Heart left ventricle (tissue), 13 donors: Measurements from ENCODE around the gene SH3TC1.

Source experiments
- CTCF ChIP-seq, 12 donors: fragments of 200-600 bp; sonication (generic) in 4 of 12; IDR thresholded peaks; one replicate each; pipeline versions ENCODE4 v1.5.0 to v1.8.0; 2018 to 2022; ENCODE audit warnings: antibody characterized with exemption in 12 of 12, mild to moderate bottlenecking in 5 of 12
- POLR2A ChIP-seq, 2 donors: fragments of 450-650 bp; IDR thresholded peaks; one replicate each; pipeline ENCODE4 v1.6.1; 2017; ENCODE audit warnings: antibody characterized with exemption in 2 of 2, mild to moderate bottlenecking in 2 of 2, moderate library complexity in 2 of 2
- donor health status: ischemic (EF 13 %, LVEDD 7.1; RV severe dilation, severe dysfunction).
- donor health status: DM: no; HTN: yes; CAD: no.
- donor health status: DM: no; HTN: no; CAD: no.
- donor health status: ischemic (EF 25% LVEDD 6.9; RV normal size, moderate dysfunction).
- donor health status: ischemic (EF 25% LVEDD 5.7; RV mildly dilated, moderate dysfunction).
- donor health status: ischemic (EF 35%, LVEDD 5.7; RV mildly dilated, moderate dysfunction).
- donor health status: nonischemic (EF 11% LVEDD 7.7; RV severe dilation, severe dysfunction).
- donor health status: DM: yes; HTN: yes; CAD: no.
- donor health status: PGD.
- donor health status: ischemic (EF 29% LVEDD 5.4; RV normal size, mild dysfunction).
- donor health status: nonischemic (EF 23%, LVEDD 6.1; RV moderate dilation, normal function).

GRCh38 chr4:8269535-8270417 lies 70.7 kb downstream of the SH3TC1 start, which contains the start of gene HTRA3:
- TF ChIP-seq CTCF (IDR thresholded peaks at IDR 0.05): no peak
- TF ChIP-seq POLR2A (IDR thresholded peaks at IDR 0.05): peak; percentile 56 to 96
